HK-2 (cell line): Measurements from ENCODE around the gene ZNF675.
"Not testable (repeated sequence)": the region's sequence is repeated elsewhere in the genome, so short reads cannot be mapped to it uniquely, and the experiment has no call there.

ENCODE experiments used
- DNase-seq: peaks from one replicate; pipeline ENCODE4 v3.0.0-alpha.2; 2018; ENCODE audit not compliant: unreplicated experiment

The ZNF675 gene

DNA sequence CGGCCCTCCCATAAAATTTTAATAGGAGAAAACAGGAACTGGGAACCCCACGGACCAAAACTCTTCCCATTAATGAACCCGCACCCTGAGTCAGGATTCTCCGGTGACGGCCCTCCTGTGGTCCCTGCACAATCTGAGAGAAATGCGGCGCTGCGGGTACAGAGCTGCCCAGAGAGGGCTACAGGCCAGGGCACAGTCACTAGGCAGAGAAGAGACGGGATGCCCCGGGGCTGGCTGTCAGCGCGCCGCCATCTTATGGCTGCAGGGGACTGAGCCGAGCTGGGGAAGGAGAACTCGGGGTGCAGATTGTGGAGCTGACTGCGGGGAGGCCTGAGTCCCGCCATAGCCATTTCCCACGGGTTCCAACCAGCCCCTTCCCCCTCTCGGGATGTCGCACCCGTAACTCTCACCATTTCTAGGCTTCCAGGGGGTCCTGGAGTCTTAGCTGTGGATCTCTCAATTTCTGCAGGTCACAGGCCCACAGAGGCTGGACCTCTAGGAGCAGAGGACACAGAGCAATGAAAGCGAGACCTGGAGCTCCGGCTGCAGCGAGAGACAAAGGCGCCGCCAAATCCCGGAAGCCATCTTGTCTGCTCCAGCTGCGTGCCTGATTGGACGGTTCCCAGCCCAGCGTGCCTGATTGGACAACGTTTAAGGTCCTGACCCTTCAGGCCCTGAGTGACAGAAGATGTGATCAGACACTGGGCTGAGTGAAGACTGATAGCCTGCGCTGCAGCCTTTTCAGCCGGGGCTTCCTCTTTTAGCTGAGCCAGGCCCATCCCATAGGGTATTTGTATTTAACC, at the start of gene ZNF675:
ZNF675 (minus strand) TSS at position 592 of the 803 bp plus-strand sequence; CDS start at position 413, 179 bp downstream.
- peak; percentile 93 for DNase-seq

DNA sequence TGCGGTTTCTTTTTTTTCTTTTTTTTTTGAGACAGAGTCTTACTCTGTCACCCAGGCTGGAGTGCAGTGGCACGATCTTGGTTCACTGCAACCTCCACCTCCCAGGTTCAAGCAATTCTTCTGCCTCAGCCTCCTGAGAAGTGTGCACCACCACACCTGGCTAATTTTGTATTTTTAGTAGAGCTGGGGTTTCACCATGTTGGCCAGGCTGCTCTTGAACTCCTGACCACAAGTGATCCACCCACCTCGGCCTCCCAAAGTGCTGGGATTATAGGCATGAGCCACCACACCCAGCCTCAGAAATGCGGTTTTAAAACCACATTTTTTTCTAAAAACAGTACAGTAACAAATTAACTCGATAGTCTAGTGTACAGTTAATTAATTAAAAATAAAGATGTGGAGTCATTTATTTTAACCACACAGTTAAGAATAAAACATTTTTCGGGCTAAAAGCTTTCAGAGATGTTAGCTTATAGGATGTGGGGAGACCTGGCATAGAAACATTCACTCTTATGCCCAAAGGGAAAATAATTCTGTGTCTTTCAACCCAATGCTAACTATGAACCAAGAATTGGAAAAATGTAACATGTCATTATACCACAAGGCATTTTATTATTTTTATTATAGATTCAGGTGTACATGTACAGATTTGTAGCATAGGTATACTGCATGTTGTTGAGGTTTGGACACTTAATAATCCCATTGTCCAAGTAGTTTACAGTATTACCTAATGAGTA, 43.9 kb upstream of the ZNF675 start:
- not testable (repeated sequence) for DNase-seq

- not testable (repeated sequence) for DNase-seq
Measured at GRCh38 chr19:23724161-23724560, 37.1 kb upstream of the ZNF675 start.

DNA sequence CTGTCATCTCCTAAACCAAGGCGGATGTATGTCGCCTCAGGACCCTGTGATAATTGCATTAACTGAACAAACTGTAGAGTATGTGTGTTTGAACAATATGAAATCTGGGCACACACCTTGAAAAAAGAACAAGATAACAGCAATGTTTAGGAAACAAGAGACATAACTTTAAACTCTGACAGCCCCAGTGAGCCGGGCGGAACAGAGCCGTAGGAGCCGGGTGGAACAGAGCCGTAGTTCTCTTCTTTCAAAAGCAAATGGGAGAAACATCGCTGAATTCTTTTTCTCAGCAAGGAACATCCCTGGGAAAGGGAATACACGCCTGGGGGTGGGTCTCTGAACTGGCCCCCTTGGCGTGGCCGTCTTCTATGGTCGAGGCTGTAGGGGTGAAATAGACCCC, 31.8 kb upstream of the ZNF675 start:
- no peak for DNase-seq

GRCh38 chr19:23716792-23717191, 29.8 kb upstream of the ZNF675 start:
- no peak for DNase-seq

- no peak for DNase-seq
Measured at GRCh38 chr19:23709347-23709746, 22.3 kb upstream of the ZNF675 start.

GRCh38 chr19:23706657-23707056, 19.6 kb upstream of the ZNF675 start:
- no peak for DNase-seq

DNA sequence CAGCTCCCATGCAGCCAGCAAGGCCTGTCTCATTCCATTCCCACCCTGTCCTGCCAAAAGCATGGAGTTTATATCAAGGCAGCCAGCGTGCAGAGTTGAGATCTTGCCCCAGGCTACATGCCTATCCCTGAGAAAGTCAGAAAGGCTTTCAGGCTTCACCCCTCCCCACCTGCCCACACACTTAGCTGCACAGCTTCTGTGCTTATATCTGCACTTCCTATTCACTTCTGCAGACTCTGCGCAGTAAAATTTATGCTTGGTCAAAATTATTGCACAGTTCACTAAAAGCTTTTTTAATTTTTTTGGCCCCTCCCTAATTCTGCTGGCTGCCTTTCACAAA, 12.5 kb upstream of the ZNF675 start:
- no peak for DNase-seq

GRCh38 chr19:23698711-23699520, 11.9 kb upstream of the ZNF675 start:
- peak; percentile 7 for DNase-seq

DNA sequence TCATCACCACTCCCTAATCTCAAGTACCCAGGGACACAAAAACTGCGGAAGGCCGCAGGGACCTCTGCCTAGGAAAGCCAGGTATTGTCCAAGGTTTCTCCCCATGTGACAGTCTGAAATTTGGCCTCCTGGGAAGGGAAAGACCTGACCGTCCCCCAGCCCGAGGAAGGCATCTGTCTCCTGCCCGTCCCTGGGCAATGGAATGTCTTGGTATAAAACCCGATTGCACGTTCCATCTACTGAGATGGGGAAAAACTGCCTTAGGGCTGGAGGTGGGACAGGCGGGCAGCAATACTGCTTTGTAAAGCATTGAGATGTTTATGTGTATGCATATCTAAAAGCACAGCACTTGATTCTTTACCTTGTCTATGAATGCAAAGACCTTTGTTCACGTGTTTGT, 5.9 kb upstream of the ZNF675 start:
- not testable (repeated sequence) for DNase-seq

DNA sequence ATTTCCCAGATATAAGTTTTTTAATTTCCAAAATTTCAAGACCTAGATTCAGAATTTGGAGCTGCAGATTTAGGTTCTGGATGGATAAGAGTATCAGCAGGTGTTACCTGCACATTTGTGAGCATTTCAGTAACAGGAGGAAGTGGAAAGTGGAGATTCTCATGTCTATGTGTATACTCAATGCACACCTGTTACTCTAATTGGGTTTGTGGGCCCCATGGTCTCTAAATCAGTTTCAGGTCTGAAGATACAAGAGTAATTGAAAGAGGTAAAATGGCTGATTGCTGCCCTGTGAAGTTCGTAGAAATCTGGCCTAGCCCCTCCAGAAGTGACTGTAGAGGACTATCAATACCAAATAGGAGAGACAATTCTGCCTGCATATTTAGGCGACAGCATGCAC, 13.9 kb downstream of the ZNF675 start:
- DNase-seq, result no peak

GRCh38 chr19:23668606-23669005, 18.4 kb downstream of the ZNF675 start:
- not testable (repeated sequence) for DNase-seq

- no peak for DNase-seq
Measured at GRCh38 chr19:23665651-23666410, 21.2 kb downstream of the ZNF675 start.

GRCh38 chr19:23649817-23650216, 37.2 kb downstream of the ZNF675 start:
- not testable (repeated sequence) for DNase-seq
